Measurements from ENCODE around the gene FILIP1L. TPM values are rescaled to one million over a fixed set of nuclear protein-coding genes. Genes with fewer than 3 reads are reported as not detected.

Gene FILIP1L
- total and polyA plus RNA-seq, 2 of the 13 experiments (the other 11 are each of a cell fraction or from before 2014, with no cell fraction given): 8.1 to 187 TPM

DNA sequence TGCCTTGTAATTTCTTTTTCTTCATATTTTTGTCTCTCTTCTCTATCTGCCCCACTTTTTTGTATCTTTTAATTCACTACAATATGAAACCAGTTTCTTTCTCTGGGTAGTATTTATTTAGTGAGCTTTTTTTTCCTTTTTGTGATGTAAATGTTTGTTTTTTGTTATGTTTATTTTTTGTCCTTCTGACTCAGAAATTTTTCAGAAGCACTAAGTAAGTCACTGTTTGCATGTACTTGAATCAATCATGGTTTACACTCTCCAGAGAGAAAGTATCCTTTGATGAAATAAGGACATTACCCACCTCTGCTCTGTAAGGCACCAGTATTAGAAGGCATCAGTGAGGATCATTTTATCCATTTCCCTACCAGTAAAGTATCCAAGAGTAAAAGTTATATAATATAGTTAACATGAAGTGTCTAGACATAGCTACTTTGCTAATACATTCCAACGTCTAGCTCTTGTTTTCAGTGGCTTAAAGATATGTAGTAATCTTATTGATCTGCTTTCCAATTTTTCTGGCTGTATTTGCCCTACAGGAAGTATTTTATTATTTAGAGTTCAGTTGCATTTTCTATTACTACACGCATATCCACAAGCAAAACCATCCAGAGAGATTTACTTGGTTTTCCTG, 25.4 kb downstream of the FILIP1L start (continued):
- TF ChIP-seq PRMT3 (CRISPR knock-in tag; IDR thresholded peaks at IDR 0.05; ENCODE audit: borderline replicate concordance, low read depth): no peak
- TF ChIP-seq, protein P1, sequence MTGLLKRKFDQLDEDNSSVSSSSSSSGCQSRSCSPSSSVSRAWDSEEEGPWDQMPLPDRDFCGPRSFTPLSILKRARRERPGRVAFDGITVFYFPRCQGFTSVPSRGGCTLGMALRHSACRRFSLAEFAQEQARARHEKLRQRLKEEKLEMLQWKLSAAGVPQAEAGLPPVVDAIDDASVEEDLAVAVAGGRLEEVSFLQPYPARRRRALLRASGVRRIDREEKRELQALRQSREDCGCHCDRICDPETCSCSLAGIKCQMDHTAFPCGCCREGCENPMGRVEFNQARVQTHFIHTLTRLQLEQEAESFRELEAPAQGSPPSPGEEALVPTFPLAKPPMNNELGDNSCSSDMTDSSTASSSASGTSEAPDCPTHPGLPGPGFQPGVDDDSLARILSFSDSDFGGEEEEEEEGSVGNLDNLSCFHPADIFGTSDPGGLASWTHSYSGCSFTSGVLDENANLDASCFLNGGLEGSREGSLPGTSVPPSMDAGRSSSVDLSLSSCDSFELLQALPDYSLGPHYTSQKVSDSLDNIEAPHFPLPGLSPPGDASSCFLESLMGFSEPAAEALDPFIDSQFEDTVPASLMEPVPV (CRISPR knock-in tag; IDR thresholded peaks at IDR 0.05): no peak
- TF ChIP-seq ZNF350 (CRISPR knock-in tag; IDR thresholded peaks at IDR 0.05; ENCODE audit: borderline replicate concordance, low read depth): no peak
- TF ChIP-seq POLR2A (IDR thresholded peaks at IDR 0.05; ENCODE audit: insufficient read depth in 1 of 2, low read depth in 2 of 2, low read length in 2 of 2): no peak
- TF ChIP-seq, protein P2, sequence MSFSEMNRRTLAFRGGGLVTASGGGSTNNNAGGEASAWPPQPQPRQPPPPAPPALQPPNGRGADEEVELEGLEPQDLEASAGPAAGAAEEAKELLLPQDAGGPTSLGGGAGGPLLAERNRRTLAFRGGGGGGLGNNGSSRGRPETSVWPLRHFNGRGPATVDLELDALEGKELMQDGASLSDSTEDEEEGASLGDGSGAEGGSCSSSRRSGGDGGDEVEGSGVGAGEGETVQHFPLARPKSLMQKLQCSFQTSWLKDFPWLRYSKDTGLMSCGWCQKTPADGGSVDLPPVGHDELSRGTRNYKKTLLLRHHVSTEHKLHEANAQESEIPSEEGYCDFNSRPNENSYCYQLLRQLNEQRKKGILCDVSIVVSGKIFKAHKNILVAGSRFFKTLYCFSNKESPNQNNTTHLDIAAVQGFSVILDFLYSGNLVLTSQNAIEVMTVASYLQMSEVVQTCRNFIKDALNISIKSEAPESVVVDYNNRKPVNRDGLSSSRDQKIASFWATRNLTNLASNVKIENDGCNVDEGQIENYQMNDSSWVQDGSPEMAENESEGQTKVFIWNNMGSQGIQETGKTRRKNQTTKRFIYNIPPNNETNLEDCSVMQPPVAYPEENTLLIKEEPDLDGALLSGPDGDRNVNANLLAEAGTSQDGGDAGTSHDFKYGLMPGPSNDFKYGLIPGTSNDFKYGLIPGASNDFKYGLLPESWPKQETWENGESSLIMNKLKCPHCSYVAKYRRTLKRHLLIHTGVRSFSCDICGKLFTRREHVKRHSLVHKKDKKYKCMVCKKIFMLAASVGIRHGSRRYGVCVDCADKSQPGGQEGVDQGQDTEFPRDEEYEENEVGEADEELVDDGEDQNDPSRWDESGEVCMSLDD (CRISPR knock-in tag; IDR thresholded peaks at IDR 0.05; ENCODE audit: borderline replicate concordance): no peak
- TF ChIP-seq FOSL2 (CRISPR knock-in tag; IDR thresholded peaks at IDR 0.05): no peak; the same call in 1 of the 2 replicates
- TF ChIP-seq, protein P3, sequence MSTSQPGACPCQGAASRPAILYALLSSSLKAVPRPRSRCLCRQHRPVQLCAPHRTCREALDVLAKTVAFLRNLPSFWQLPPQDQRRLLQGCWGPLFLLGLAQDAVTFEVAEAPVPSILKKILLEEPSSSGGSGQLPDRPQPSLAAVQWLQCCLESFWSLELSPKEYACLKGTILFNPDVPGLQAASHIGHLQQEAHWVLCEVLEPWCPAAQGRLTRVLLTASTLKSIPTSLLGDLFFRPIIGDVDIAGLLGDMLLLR (CRISPR knock-in tag; IDR thresholded peaks at IDR 0.05): no peak
- TF ChIP-seq ZFP82 (CRISPR knock-in tag; IDR thresholded peaks at IDR 0.05; ENCODE audit: borderline replicate concordance): 0 out of 2 replicates have a peak, but pooled peaks have one; percentile 6
- TF ChIP-seq CREM (IDR thresholded peaks at IDR 0.05): peak; percentile 54; the same call in 1 of the 2 replicates
- TF ChIP-seq CREM (CRISPR knock-in tag; IDR thresholded peaks at IDR 0.05): no peak
- 0 out of 4 replicates have a peak, but pooled peaks of 1 of the 2 experiments have one; percentile 19 for TF ChIP-seq KLF16 (CRISPR knock-in tag; IDR thresholded peaks at IDR 0.05)
- TF ChIP-seq PPARG (CRISPR knock-in tag; conservative IDR thresholded peaks at IDR 0.05): no peak
- TF ChIP-seq, protein P4, sequence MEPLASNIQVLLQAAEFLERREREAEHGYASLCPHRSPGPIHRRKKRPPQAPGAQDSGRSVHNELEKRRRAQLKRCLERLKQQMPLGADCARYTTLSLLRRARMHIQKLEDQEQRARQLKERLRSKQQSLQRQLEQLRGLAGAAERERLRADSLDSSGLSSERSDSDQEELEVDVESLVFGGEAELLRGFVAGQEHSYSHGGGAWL (CRISPR knock-in tag; IDR thresholded peaks at IDR 0.05): no peak
- no peak for TF ChIP-seq TCF7L2 (IDR thresholded peaks at IDR 0.05; ENCODE audit: low read depth, low read length)
- no peak for TF ChIP-seq ZNF326 (CRISPR knock-in tag; IDR thresholded peaks at IDR 0.05; ENCODE audit: borderline replicate concordance)
- TF ChIP-seq BRCA1 (CRISPR knock-in tag; IDR thresholded peaks at IDR 0.05): no peak
- no peak for TF ChIP-seq ZNF253 (CRISPR knock-in tag; IDR thresholded peaks at IDR 0.05; ENCODE audit: borderline replicate concordance)
- TF ChIP-seq ETV6 (CRISPR knock-in tag; conservative IDR thresholded peaks at IDR 0.05): no peak
- TF ChIP-seq, protein P5, sequence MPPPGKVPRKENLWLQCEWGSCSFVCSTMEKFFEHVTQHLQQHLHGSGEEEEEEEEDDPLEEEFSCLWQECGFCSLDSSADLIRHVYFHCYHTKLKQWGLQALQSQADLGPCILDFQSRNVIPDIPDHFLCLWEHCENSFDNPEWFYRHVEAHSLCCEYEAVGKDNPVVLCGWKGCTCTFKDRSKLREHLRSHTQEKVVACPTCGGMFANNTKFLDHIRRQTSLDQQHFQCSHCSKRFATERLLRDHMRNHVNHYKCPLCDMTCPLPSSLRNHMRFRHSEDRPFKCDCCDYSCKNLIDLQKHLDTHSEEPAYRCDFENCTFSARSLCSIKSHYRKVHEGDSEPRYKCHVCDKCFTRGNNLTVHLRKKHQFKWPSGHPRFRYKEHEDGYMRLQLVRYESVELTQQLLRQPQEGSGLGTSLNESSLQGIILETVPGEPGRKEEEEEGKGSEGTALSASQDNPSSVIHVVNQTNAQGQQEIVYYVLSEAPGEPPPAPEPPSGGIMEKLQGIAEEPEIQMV (CRISPR knock-in tag; IDR thresholded peaks at IDR 0.05; ENCODE audit: low read depth): no peak
- no peak for TF ChIP-seq ZNF792 (CRISPR knock-in tag; IDR thresholded peaks at IDR 0.05)
- no peak for TF ChIP-seq SALL1 (CRISPR knock-in tag; IDR thresholded peaks at IDR 0.05)
- TF ChIP-seq, protein P6, sequence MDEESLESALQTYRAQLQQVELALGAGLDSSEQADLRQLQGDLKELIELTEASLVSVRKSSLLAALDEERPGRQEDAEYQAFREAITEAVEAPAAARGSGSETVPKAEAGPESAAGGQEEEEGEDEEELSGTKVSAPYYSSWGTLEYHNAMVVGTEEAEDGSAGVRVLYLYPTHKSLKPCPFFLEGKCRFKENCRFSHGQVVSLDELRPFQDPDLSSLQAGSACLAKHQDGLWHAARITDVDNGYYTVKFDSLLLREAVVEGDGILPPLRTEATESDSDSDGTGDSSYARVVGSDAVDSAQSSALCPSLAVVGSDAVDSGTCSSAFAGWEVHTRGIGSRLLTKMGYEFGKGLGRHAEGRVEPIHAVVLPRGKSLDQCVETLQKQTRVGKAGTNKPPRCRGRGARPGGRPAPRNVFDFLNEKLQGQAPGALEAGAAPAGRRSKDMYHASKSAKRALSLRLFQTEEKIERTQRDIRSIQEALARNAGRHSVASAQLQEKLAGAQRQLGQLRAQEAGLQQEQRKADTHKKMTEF (CRISPR knock-in tag; IDR thresholded peaks at IDR 0.05): 0 out of 2 replicates have a peak, but pooled peaks have one; percentile 44

Data from HepG2 (cell line).